C1 segment of cervical spinal cord (tissue), 14 donors: ENCODE results near the gene DAPK2.
A peak's percentile ranks its signal among the peaks of the same experiment; 100 is the strongest.

Source experiments
- DNase-seq, 14 donors: peaks; one replicate each; lab custom pipeline; 2025; lab: John Stamatoyannopoulos, UW

DAPK2 gene

DNA sequence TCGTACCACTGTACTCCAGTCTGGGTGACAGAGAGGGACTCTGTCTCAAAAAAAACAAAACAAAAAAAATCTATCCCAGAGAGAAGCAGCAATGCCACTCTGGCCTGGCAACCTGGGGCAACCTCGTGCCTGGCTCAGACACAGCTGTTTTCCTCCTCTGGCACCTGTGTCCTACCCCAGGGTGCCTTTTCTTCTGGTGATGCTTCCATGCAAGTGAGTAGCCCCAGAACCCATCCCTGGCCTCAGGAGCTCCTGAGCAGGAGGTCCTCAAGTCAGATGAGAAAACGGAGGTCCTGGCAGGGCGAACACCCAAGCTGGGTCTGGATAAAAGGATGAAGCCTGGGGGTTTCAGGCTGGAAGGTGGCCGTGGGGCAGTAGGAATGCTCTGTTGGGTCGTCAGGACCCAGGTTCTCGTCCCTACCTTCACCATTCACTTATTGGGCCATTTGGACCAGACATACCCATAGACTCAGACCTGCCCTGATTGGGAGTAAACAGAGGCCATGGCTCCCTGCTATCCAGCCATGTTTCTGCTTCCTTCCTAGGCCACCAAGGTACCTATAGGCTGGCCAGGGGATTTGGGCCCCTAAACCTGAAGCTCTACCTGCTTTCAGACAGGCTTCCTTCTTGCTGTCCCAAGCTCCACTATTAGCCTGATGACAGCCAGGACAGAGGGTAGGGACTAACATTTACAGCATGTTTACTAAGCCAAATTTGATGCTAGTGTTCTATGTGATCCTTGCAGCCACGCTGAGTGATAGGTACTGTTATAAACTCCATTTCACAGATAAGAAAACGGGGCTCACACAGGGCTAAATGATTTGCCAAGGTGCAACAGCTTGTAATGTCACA, 102.2 kb downstream of the DAPK2 start:
- no peak for DNase-seq

- no peak for DNase-seq
Measured at GRCh38 chr15:63942486-63943365, 103.6 kb downstream of the DAPK2 start.

- no peak for DNase-seq
Measured at GRCh38 chr15:63941698-63942465, 104.4 kb downstream of the DAPK2 start.

- peak in 1 of 14 donors; percentile 66 for DNase-seq
Measured at GRCh38 chr15:63940966-63941620, 105.2 kb downstream of the DAPK2 start.

- peak in 1 of 14 donors; percentile 42 for DNase-seq
Measured at GRCh38 chr15:63939531-63940130, 106.7 kb downstream of the DAPK2 start.

GRCh38 chr15:63938486-63939061, 107.7 kb downstream of the DAPK2 start:
- no peak for DNase-seq

DNA sequence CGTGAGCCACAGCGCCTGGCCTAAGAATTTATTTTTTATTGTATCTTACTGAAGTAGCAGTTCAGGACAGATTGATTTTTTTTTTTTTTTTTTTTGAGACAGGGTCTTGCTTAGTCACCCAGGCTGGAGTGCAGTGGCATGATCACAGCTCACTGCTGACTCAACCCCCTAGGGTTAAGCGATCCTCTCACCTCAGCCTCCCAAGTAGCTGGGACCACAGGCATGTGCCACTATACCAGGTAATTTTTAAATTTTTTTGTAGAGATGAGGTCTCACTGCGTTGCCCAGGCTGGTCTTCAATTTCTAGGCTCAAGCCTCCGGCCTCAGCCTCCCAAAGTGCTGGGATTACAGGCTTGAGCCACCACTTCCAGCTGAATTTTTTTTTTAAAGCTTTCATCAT, 112.8 kb downstream of the DAPK2 start:
- no peak for DNase-seq

DNA sequence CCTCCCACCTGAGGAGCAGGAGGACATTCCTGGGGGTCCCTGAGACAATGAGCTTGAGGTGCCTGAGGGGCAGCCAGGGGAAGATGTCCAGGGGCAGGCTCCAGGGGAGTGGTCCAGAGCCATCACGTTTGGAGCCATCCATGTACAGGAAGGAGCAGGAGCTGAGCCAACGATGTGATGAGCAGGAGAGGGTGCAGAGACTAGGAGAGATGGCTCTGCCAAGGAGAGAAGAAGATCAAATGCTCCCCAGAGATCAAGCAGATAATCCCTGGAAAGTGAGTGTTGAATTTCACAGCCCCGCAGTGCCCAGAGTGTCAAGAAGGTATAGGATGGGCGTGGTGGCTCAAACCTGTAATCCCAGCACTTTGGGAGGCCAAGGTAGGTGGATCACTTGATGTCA, 114.7 kb downstream of the DAPK2 start:
- DNase-seq, result no peak

DNA sequence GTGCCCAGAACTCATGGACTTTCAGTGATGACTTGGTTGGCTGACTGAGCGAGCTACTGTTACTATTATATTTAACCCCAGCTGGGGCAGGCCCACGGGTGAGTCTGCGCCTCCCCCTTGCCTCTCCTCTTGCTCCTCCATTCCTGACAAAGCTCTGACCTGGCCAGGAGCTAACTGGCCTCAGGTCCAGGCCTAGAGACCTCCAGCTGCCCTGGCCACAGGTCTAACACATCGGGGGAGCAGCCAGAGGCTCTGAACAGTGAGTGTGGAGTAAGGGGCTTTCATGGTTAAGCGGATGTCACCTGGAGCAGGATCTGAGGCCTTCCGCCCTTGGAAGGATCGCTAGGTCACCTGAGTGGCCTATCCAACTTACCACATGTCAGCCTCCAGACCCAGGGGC, 116.3 kb downstream of the DAPK2 start:
- DNase-seq, result no peak

- DNase-seq, result no peak
Measured at GRCh38 chr15:63928185-63928842, 118.0 kb downstream of the DAPK2 start.

DNA sequence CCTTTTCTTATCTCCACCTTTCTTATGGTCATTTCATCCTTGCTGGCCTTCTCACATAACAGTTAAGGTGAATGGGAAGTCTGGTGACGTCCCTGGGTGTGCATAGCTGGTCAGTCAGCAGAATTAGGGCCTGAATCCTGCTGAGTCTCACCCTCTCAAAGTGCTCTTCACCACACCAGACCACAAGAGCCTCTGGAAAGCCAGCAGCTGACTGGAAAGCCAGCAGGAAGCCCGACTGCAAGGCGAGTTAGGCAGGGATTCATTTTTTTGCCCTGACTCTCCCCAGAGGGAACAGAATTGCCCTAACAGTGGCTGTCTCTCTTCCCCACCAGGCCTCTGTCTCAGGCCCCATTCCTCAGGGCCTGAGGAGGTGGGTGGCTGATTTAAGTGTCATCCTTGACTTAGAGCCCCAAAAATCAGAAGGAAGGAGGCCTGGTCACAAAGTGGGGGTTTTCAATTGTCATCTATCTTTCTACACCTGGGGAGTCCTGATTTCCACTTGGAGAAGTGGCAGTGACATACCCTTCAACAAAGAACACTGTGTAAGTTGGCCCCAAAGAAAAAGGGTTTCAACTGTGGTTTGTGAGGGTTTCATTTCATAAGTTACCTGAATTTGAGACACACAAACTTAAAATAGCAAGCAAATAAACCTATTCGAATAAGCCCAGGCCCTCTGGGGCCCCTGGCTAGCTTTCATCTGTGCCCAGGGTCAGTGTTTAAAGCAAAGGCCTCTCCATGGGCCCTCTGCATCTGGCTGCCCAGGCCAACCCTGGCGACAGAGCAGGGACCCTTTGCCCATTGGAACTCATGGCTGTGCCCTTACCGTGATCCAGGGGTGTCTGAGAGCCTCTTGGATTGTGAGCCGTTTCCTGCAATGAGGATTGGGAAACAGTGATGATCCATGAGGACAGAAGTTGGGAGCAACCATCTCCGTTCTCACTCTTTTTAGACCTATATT, 122.0 kb downstream of the DAPK2 start:
- DNase-seq, result no peak

GRCh38 chr15:63922916-63923315, 123.4 kb downstream of the DAPK2 start:
- no peak for DNase-seq

DNA sequence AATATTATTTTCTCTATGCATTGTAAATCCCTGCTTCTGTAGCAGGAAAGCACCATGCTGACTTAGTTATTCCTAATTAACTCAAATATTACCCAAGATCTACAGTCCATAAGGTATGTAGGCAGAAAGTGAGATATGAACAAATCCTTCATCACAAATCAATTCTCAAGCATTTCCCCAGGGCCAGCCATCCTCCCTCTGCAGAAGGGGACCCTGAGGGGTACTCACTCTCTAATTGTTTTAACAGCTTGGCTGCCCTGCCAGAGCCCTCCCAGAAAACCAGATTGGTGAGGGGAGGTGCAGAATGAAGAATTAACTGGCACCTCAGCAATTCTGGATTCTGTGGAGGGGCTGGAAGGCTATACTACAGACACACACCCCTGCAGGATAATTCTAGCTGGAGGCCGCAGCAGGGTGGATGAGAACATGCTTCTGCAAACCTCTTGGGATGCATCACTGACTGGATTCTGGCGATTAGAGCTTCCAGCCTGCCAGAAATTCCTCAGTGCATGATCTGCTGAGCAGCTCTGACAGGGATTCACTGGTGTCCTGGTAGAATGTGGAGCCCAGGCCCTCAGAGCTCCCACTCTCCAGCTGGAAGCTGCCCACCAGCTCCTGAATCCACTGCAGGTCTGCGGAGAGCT, 123.9 kb downstream of the DAPK2 start:
- no peak for DNase-seq

GRCh38 chr15:63920504-63921175, 125.6 kb downstream of the DAPK2 start:
- DNase-seq, result no peak

- DNase-seq, result no peak
Measured at GRCh38 chr15:63918901-63919348, 127.4 kb downstream of the DAPK2 start.

GRCh38 chr15:63918317-63918672, 128.0 kb downstream of the DAPK2 start:
- DNase-seq, result no peak

GRCh38 chr15:63917588-63918316, 128.5 kb downstream of the DAPK2 start:
- DNase-seq, result no peak
